ENCODE data around the gene TCF7L2.

TCF7L2 gene

DNA sequence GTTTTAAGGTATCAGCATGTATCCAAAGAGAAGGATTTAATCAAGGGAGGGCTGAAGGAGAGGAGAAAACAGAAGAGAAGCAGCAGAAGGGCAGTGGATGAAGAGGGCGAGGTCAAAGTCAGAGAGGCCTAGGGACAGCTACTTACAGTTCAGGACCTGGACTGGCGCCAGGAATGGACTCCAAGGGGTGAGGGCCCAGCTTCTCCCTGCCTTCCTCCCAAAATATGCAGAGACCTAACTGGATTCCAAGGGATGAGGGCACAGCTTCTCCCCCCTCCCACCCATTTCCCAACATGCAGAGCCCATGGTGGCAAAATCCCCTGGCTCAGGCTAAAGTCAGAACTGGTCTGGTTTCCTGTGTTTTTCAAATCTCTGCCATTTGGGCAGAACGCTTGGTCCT, 3.4 kb upstream of the TCF7L2 start:
- no peak for DNase-seq (ENCODE audit: low read depth in 2 of 2)

- DNase-seq (ENCODE audit: low read depth in 2 of 2): no peak
These were observed 1.9 kb upstream of the TCF7L2 start for GRCh38 chr10:112948196-112948595.

GRCh38 chr10:112949143-112949823, 764 bp upstream of the TCF7L2 start:
- no peak for DNase-seq (ENCODE audit: low read depth in 2 of 2)

DNA sequence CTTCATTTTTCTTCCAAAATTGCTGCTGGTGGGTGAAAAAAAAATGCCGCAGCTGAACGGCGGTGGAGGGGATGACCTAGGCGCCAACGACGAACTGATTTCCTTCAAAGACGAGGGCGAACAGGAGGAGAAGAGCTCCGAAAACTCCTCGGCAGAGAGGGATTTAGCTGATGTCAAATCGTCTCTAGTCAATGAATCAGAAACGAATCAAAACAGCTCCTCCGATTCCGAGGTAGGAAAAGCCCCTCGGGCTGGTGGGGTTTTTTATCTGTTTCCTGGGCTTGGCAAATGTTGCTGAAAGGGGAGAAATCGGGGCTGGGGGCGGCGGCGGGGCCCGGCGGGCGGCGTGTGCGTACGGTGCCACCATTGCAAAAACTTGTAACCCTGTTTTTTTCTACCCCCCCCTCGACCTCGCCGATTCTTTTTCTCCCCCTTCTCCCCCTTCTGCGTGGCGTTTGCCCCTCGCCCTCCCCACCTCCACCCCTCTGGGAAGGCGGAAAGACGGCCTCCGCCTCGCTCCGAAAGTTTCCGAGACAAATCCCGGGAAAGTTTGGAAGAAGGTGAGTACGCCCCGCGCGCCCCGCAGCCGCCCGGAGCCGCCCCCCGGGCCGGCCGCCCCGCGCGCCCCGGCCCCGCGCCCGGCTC, 789 bp downstream of the TCF7L2 start:
- no peak for DNase-seq (ENCODE audit: low read depth in 2 of 2)

DNA sequence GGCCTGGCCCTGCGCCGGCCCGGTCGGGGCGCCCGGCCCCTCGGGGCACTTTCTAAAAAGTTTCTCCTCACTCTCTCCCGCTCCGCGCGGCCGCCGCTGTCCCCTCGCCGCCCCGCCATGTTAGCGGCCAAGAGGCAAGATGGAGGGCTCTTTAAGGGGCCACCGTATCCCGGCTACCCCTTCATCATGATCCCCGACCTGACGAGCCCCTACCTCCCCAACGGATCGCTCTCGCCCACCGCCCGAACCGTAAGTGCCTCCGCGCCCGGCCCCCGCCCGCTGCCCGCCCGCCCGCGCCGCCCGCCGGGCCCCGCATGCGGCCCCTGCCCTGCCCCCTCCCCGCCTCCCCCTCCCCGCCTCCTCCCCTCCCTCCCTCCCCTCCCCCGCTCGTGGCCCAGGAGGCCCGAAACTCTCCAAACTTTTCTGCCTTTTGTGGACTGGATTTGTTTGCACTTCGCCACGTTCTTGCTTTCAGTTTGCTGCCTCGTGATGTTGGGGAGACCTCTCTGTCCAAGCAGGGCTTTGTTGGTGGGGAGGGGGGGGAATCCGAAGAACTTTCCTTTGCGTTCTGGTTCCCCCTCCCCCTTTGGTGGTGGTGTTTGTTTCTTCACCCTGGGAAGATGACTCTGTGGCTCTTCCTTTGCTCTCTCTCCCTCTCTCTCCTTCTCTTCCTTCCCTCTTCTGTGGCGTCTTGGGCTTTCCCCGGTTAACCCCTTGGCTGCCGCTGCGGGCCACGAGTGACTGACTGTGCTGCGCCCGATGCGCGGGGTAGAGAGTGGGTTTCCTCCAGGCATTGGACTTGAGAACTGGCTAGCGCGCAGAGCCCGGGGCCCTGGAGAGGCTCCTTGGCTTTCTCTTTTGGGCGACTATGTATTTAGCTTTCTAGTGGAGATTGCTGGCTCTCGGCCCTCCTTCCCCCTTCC, 1.6 kb downstream of the TCF7L2 start:
- DNase-seq (ENCODE audit: low read depth in 2 of 2): peak in 1 of 2 donors; percentile 15

DNA sequence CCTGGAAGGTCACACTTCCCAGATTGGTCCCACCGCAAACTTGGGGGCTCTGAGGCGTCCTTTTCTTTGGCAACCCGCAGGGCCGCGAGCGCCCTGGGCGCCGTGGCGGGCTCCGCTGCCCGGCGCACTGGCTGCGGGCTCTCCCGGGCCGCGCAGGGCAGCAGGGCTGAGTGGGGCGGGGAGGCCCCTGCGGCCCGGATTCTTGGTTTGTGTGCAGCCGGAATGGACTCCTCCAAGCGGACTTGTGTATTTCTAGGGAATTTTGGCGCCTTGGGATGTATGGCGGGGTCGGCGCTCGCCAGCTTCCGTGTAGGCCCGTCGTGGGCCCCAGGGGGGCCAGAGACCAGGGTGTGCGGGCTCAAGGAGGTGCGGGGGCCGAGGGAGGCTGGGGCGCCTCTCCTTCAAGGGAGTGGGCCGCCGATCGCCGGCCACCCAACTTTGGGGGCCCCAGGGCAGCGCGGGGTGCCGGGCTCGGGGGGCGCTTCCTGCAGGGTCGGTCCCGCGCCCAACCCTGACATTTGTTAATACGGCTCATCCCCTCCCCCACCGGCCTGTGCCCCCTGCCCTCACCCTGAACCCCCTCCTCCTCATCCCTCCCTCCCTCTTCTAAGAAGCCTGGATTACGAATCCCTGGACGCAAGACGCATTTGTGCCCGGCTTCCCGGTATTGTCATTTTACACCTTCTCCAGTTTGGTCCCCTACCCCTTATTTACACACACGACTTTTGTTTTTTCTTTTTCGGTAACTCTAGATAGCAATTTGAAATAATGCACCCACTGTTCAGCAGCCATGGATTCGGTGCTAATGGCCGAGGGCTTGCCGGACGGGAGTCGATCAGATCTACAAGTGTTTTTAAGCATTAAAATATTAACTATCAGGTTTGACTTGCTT, 2.5 kb downstream of the TCF7L2 start:
- DNase-seq (ENCODE audit: low read depth in 2 of 2): no peak

- no peak for DNase-seq (ENCODE audit: low read depth in 2 of 2)
These were observed 3.4 kb downstream of the TCF7L2 start for GRCh38 chr10:112953174-112954159.

DNA sequence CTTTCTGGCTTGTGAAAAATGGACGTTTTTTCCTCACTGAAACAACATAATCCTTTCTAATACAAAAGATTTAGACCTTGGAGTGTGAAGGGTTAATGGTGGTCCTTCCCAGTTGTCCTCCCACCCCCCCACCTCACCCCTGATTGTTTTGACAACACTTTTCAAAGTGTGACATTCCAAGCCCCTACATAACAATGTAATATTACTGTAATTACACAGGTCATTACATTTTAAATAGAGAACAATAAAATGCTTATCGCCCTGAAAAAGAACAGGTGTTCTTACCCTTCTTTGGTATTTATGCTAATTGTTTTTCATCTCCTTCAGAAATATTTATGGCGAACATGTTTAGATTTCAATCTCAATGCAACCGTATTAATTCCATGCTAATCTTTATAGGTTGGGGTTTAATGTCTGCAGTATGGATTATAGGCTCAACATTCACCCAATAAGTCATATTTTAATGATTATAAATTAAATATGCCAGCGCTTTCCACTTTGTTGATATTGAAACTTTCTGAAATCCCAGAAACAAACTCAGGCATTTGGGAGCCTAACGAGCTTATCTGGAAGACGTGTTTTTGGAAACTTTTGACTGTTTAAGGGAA, 5.0 kb downstream of the TCF7L2 start:
- DNase-seq (ENCODE audit: low read depth in 2 of 2): no peak

DNA sequence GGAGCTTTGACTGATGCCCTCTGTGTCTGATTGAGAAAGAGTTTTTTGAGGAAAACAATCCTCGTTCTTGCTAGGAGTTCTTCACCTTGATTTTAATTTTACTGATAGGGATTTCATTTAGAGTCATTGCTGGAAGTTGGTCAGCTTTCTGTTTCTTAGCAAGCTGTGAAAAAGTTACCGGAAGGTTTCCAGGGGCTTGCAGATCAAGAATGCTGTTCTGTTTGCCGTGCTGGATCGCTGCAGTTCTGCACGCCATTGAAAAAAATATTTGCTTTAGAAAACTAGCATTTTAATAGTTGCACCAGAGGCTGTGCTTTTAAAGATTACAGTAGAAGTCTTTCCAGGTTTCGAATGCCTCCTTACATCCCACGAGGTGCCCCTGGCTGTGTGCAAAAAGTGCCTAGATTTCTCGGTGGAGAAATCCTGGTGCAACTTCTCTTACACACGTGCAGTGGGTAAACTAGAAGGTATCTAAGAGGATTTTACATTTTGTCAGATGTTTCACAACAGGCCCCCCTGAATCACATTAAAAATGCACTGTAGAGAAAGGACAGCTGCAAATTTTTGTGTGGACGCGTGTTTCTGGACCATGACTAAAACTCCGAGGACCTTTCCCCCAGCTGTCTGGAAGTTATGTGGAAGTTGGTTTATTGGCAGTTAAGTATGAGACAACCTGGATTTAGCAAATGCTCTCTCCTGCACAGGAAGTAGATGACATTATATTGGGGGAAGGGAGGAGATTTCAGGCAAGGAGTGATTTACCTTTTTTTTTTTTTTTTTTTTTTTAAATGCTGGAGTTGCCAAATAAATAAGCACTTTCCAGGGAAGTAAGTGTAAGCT, 5.8 kb downstream of the TCF7L2 start:
- DNase-seq (ENCODE audit: low read depth in 2 of 2): no peak

DNA sequence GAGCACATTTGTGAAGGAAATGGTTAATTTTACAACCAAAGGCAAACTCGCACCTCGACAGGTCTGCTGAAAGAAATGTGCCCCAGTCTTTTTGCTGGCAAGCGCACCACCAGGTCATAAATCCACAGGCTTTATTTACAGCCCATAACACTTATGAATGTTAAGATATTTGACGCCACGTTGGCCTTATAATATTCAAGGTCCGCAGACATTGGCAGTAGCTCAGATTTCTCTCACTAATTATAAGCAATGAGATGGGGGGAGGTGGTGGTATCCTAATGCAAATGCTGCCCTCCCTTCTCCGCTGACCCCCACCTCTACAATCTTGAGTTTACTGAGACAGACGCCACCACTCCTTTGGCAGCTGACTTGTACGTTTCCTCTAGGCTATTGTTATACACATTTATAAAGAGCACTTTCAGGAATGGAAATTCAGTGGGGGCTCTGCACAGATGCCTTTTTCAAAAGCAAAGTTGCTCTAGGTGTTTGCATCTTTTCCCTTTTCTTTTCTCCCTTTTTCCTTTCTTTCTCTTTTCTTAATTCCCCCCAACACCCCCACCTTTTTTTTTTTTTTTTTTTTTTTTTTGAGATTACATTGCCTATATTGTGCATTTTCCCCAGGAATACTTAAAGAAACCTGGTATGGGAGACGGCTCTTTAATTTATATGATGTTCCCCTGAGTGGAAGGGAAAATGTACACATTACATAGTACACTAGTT, 6.7 kb downstream of the TCF7L2 start:
- DNase-seq (ENCODE audit: low read depth in 2 of 2): no peak

DNA sequence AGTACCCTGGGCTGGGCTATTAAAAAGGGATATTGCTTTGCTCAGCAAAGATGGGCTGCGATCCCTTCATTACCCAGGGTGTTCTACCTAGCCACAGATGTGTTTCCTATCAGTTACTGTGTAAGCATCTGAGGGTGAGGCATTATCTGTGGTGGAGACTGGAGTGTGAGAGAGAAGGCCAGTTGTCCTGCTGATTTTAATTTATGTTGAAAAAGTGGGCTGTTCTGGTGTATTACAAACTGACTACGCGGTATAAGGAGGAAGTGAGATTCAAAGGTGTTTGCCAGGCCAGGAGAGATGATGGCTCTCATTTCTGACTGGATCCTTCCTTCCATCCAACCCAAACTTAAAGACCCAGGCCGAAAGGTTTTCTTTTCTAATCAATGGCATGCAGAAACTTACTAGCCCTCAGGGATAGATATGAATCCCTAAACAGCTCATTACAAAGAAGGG, 7.6 kb downstream of the TCF7L2 start:
- DNase-seq (ENCODE audit: low read depth in 2 of 2): no peak

DNA sequence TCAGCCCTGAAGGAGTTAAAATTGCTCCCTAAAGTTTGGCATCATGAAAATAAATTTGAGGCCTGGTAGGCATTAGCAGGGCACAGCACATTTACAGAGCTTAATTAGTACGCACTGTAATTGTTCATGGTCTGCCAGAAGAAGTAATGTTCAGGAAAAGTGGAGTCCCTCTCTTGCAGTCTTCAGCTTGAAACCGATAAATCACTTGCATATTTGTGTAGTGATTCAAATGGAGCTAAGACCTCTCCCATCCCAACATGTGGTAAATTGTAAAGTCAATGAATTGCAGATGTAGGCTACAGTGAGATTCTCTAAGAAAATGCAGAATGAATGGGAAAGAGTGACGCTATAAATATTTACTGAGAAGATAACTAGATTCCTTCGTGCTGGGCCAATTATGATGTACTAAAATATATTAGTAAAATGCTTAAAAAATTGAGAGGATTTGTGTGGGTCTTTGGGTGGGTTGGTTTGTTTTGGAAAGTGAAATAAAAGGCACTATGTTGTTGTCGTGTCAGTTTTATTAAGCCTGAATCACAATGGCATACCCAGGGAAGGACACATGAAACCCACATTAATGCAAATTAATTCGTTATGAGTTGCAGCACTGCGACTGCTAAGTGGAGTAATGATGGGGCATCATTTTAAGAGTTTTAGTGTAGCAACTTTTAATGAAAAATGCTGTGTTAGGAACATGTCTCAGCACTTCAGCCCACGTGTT, 8.4 kb downstream of the TCF7L2 start:
- no peak for DNase-seq (ENCODE audit: low read depth in 2 of 2)

DNA sequence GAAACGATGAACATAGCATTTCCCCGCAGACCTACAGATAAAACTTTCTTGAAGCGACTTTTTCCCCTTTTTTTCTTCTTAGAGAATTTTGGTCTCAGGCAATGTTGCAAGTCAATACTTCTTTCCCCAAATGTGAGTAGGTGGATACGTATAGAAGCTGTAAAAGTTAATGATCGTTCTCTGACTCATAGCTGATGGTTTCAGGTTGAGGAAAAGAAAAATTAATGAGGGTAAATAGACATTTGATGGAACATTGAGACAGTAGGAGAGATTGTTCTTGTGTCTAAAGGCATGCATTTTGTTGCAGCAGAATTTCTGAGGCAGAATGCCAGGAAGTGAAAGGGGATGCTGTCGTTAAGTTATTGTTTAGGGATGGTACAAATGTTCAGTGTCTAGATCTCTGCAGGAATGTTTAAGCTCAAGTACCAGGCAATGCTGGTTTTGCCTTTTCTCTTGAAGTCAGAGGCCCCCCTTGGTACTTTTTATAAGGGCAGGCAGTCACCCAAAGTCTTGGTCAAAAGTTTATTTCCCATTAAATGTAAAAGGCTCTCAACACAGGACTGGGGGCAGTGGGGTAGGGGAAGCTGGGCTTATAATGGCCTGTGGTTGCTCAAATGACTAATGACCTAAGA, 9.3 kb downstream of the TCF7L2 start:
- DNase-seq (ENCODE audit: low read depth in 2 of 2): no peak

DNA sequence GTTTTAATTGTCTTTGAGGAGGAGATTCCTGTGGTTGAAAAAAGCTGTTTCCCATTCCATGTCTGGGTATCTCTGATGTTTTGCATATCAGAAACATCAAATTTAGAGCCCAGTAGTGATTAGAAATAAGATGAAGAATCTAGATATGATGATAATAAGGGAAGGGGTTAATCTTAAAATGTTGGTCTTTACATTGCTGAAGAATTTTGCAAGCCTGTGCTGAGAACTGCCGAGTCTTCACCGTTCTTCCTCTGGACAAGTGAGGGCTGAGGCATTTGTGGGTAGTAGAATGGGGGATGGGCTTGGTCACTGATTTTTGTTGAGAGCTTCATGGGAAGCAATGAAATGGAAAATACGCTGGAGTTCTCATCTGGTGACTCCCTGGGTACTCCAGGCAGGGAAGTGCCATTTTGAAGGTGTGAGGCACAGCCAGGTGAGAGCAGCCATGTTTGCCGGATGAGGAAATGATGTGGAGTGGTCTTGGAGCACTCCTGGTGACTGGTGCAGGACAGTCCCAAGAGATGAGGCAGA, 10.2 kb downstream of the TCF7L2 start:
- DNase-seq (ENCODE audit: low read depth in 2 of 2): no peak

DNA sequence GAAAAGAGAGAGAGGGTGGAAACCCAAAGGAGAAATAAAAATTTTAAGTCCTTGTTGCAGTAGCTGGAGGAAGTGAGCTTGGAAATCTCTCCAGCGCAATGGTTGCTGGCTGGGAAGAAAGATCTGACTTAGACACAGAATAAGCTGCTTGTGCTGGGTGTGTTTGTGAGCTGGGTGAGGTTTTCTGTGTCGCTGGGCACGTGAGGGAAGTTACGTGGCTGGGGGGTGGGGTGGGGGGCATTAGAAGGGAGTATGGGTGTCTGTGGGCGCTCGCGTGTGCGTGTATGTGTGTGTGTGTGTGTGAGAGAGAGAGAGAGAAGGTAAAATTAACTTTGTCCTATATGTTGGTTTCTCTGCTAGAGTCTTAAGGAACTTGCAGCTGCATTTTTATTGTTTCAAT, 11.6 kb downstream of the TCF7L2 start:
- DNase-seq (ENCODE audit: low read depth in 2 of 2): no peak

DNA sequence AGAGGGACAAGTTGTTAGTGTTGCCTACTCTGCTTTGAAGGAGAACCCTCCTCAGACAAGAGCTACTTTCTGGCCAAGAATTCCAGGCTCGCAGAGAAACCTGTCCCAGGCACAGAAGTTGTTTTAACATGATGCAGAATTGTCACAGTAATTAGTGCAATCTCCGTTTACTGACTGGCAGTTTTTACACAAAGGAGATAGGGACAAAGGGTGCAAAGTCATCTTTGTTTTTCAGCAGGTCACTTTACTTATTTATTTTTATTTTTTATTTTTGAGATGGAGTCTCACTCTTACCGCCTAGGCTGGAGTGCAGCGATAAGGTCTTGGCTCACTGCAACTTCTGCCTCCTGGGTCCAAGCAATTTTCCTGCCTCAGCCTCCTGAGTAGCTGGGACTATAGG, 12.3 kb downstream of the TCF7L2 start:
- DNase-seq (ENCODE audit: low read depth in 2 of 2): no peak

DNA sequence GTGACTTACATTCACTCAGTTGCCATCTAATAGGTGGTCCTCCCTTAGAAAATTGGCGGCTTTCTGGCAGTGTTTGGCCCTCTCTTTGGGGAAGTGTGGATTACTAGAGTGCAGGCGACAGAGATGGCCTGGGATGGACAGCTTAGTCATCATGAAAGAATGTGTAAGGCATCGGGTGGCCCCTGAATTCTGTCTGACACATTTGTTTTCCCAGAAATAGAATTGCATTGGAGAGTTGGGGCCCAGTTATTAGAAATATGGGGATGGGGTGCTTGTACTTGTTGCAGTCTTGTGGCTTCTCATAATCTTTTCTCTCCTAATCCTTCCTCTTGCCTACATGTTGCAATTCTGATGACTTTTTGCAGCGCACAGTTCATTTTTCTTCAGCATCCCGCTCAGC, 13.8 kb downstream of the TCF7L2 start:
- DNase-seq (ENCODE audit: low read depth in 2 of 2): no peak
